ENCODE results near the gene TENM4.

DNA sequence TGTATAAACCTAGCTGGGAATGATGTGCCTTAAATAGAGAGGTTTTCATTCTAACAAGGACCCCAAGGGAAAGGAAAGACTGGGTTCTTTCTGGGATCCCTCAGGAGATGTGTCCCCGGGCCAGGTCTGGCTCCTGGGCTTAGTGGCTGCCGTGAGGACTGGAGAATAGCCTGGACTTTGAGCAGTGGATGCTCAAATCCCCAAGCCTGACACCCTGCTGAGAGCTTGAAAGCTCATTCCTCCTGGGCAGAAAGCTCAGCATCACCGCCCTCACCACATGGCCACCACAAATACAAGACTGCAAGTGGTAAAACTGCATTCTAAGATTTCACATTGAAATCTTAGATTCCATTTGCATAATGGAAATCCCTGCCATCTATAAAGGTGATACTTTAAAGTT is 786.8 kb downstream of the TENM4 start:
- no peak for TF ChIP-seq EZH2 (IDR thresholded peaks at IDR 0.05)
- TF ChIP-seq, protein P1, sequence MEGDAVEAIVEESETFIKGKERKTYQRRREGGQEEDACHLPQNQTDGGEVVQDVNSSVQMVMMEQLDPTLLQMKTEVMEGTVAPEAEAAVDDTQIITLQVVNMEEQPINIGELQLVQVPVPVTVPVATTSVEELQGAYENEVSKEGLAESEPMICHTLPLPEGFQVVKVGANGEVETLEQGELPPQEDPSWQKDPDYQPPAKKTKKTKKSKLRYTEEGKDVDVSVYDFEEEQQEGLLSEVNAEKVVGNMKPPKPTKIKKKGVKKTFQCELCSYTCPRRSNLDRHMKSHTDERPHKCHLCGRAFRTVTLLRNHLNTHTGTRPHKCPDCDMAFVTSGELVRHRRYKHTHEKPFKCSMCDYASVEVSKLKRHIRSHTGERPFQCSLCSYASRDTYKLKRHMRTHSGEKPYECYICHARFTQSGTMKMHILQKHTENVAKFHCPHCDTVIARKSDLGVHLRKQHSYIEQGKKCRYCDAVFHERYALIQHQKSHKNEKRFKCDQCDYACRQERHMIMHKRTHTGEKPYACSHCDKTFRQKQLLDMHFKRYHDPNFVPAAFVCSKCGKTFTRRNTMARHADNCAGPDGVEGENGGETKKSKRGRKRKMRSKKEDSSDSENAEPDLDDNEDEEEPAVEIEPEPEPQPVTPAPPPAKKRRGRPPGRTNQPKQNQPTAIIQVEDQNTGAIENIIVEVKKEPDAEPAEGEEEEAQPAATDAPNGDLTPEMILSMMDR (IDR thresholded peaks at IDR 0.05) = no peak

Data from neural progenitor cell (in vitro differentiated cells).